HUES6 (cell line): ENCODE results near the gene COL4A1.

Experiments
- H3K27ac ChIP-seq: 2 replicates; pipeline ENCODE4 v1.7.0; 2013; ENCODE audit warnings: low read depth, mild to moderate bottlenecking, low read length, inconsistent platforms
- H3K27me3 ChIP-seq: 2 replicates; pipeline ENCODE4 v1.6.1; 2013; ENCODE audit warnings: low read length; ENCODE audit not compliant: control insufficient read depth, insufficient read depth
- H3K36me3 ChIP-seq: 2 replicates; pipeline ENCODE4 v1.6.1; 2013; ENCODE audit warnings: low read length; ENCODE audit not compliant: control insufficient read depth, insufficient read depth
- H3K4me1 ChIP-seq: 2 replicates; pipeline ENCODE4 v1.6.1; 2013; ENCODE audit warnings: low read length; ENCODE audit not compliant: control insufficient read depth, insufficient read depth
- H3K4me3 ChIP-seq: 2 replicates; pipeline ENCODE4 v1.5.1; 2013; ENCODE audit warnings: low read depth, low read length
- H3K9ac ChIP-seq: one replicate; pipeline ENCODE4 v1.6.1; 2013; ENCODE audit warnings: mild to moderate bottlenecking, low read length
- H3K9me3 ChIP-seq: 2 replicates; pipeline ENCODE4 v1.6.1; 2013; ENCODE audit warnings: low read depth, low read length; ENCODE audit not compliant: control insufficient read depth, insufficient read depth

The COL4A1 gene

GRCh38 chr13:110154410-110154933 lies 152.5 kb downstream of the COL4A1 start:
- H3K9ac ChIP-seq, result no peak overlapping the region
- H3K4me1 ChIP-seq, result peaks cover 5% of the 10 kb centered on the region; the same call in 1 of the 2 replicates
- H3K4me3 ChIP-seq, result no peak overlapping the region
- H3K27me3 ChIP-seq, result no peaks in the 10 kb centered on the region
- H3K36me3 ChIP-seq, result peaks cover 50% of the 10 kb centered on the region
- H3K9me3 ChIP-seq, result no peaks in the 10 kb centered on the region
- peak overlapping the region; percentile 5; the same call in 1 of the 2 replicates for H3K27ac ChIP-seq

GRCh38 chr13:110152351-110152750 lies 154.6 kb downstream of the COL4A1 start:
- Histone ChIP-seq H3K27me3 (no peaks in the 10 kb centered on the region), H3K9me3 (no peaks in the 10 kb centered on the region), H3K9ac (no peak overlapping the region), H3K36me3 (peaks cover 50% of the 10 kb centered on the region), H3K27ac (no peak overlapping the region), H3K4me1 (peaks cover 5% of the 10 kb centered on the region; the same call in 1 of the 2 replicates), H3K4me3 (no peak overlapping the region)

- H3K36me3 ChIP-seq, result peaks cover 47% of the 10 kb centered on the region
- no peaks in the 10 kb centered on the region for H3K9me3 ChIP-seq
- H3K27ac ChIP-seq, result no peak overlapping the region
- no peaks in the 10 kb centered on the region for H3K27me3 ChIP-seq
- no peak overlapping the region for H3K9ac ChIP-seq
- no peak overlapping the region for H3K4me3 ChIP-seq
- H3K4me1 ChIP-seq, result peaks cover 5% of the 10 kb centered on the region; the same call in 1 of the 2 replicates
Measured at GRCh38 chr13:110151462-110151861, 155.5 kb downstream of the COL4A1 start.

DNA sequence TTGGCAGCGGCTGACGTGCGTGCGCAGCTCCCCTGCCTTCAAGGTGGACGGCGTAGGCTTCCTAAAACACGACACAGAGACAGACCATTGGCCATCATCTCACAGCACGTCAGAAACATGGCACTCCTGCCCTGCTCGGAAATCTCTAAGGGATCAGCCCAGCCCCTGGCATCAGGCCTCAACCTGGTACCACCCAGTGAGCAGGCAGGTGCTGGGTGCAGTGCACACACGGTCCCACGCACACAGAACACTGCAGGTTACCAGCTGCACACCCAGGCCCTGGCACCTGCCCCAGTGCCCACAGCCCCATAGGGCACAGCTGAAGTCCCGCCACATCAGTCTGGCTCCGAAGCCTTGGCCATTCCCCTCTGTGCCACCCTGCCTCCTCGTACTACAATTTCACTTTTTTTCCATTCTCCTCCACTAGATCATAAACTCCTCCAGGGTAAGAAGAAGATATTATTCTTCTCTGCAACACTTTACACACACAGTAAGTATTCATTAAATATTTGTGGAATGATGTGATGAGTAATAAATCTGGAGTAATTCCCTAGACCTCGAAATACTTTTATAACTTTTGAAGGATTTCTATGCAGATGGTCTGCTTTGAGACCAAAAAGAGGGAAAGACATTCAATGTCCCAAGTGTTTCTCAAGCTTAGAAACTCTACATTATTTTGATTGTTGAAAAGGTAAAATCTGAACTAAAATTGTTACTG lies 156.4 kb downstream of the COL4A1 start:
- Histone ChIP-seq H3K9me3 (no peaks in the 10 kb centered on the region), H3K36me3 (peaks cover 47% of the 10 kb centered on the region), H3K27ac (no peak overlapping the region), H3K27me3 (no peaks in the 10 kb centered on the region), H3K9ac (no peak overlapping the region), H3K4me1 (peaks cover 5% of the 10 kb centered on the region; the same call in 1 of the 2 replicates), H3K4me3 (no peak overlapping the region)

DNA sequence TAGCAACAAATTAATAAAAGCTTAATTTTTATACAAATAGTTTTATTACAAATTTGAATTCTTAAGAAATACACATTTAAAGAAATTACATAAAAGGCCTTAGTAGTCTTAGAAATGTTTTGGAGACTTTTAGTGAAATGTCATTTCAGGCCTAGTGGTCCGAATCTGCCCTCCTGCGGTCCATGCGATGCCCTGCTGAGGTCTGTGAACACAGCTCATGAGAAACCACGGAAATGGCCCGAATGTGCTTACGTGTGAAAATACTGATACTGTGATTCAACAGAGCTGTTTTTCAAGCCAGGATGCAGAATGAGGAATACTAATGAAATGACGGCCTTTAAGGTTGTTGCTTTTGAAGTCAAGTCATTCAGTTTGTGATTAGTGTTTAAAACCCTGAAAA lies 157.9 kb downstream of the COL4A1 start:
- Histone ChIP-seq H3K4me3 (no peak overlapping the region), H3K27ac (no peak overlapping the region), H3K9me3 (no peaks in the 10 kb centered on the region), H3K36me3 (peaks cover 37% of the 10 kb centered on the region), H3K9ac (no peak overlapping the region), H3K27me3 (no peaks in the 10 kb centered on the region), H3K4me1 (peaks cover 5% of the 10 kb centered on the region; the same call in 1 of the 2 replicates)

DNA sequence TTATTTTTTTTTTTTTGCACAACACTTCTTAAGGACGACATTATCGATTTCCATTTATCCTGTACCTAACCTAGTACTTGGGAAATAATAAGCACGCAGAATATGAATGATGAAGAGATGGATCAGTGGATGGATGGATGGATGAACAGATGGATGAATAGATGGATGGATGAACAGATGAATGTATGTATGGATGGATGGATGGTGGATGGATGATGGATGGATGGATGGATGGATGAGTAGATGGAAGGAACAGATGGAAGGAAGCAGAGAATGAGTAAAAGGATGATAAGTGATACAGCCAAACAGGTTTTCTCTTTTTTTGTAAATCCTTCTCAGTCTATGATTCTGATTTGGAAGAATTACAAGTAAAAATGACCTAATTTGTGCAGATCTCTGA lies 166.9 kb downstream of the COL4A1 start:
- no peak overlapping the region for H3K27ac ChIP-seq
- no peaks in the 10 kb centered on the region; the same call in 1 of the 2 replicates for H3K9me3 ChIP-seq
- no peaks in the 10 kb centered on the region for H3K36me3 ChIP-seq
- H3K4me1 ChIP-seq, result peaks cover 25% of the 10 kb centered on the region
- no peak overlapping the region for H3K9ac ChIP-seq
- H3K27me3 ChIP-seq, result peaks cover 15% of the 10 kb centered on the region
- no peak overlapping the region for H3K4me3 ChIP-seq

GRCh38 chr13:110138700-110139036 lies 168.3 kb downstream of the COL4A1 start:
- H3K27me3 ChIP-seq, result peaks cover 15% of the 10 kb centered on the region
- H3K9me3 ChIP-seq, result no peaks in the 10 kb centered on the region; the same call in 1 of the 2 replicates
- H3K36me3 ChIP-seq, result no peaks in the 10 kb centered on the region
- H3K4me3 ChIP-seq, result peak overlapping the region; percentile 73
- H3K9ac ChIP-seq, result peak overlapping the region; percentile 68
- peaks cover 36% of the 10 kb centered on the region for H3K4me1 ChIP-seq
- no peak overlapping the region; the same call in 1 of the 2 replicates for H3K27ac ChIP-seq

DNA sequence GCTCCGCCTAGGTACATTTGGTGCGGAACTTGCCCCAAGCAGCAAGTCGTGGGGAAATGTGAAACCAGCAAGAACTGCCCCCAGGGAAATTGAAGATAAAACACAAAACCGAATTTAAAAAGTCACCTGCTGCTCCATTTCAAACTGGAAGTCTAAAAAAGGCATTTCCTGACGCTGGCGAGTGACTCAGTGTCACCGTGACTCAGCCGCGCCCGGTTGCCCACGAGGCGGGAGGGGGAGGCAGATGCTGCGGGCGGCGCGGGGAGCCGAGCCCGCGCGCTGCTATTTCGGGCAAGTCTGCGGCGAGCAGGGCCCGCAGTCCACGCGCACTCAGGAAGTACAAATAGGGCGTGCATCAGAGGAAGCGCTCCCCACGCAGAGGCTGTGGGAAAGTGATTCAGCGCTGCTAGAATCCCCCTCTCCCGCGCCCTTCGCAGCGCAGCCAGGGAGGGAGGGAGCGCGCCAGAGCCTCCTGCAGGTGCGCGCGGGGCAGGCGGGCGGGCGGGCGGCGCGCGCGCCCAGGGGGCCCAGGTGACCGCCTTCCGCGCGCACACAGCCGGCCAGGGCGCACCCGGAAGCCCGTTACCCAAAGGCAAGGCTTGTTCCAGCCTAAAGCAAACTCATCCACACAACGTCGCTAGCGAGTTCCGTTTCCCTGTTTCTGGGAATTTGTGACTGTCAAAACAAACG lies 168.8 kb downstream of the COL4A1 start:
- H3K9ac ChIP-seq, result peak overlapping the region; percentile 68
- peaks cover 15% of the 10 kb centered on the region for H3K27me3 ChIP-seq
- no peak overlapping the region; the same call in 1 of the 2 replicates for H3K27ac ChIP-seq
- peaks cover 41% of the 10 kb centered on the region for H3K4me1 ChIP-seq
- H3K9me3 ChIP-seq, result no peaks in the 10 kb centered on the region; the same call in 1 of the 2 replicates
- H3K4me3 ChIP-seq, result peak overlapping the region; percentile 73
- no peaks in the 10 kb centered on the region for H3K36me3 ChIP-seq

GRCh38 chr13:110137680-110138009 lies 169.3 kb downstream of the COL4A1 start:
- peaks cover 46% of the 10 kb centered on the region for H3K4me1 ChIP-seq
- no peaks in the 10 kb centered on the region for H3K36me3 ChIP-seq
- H3K27ac ChIP-seq, result no peak overlapping the region; the same call in 1 of the 2 replicates
- H3K9me3 ChIP-seq, result no peaks in the 10 kb centered on the region; the same call in 1 of the 2 replicates
- peak overlapping the region; percentile 73 for H3K4me3 ChIP-seq
- H3K27me3 ChIP-seq, result peaks cover 15% of the 10 kb centered on the region
- peak overlapping the region; percentile 68 for H3K9ac ChIP-seq

DNA sequence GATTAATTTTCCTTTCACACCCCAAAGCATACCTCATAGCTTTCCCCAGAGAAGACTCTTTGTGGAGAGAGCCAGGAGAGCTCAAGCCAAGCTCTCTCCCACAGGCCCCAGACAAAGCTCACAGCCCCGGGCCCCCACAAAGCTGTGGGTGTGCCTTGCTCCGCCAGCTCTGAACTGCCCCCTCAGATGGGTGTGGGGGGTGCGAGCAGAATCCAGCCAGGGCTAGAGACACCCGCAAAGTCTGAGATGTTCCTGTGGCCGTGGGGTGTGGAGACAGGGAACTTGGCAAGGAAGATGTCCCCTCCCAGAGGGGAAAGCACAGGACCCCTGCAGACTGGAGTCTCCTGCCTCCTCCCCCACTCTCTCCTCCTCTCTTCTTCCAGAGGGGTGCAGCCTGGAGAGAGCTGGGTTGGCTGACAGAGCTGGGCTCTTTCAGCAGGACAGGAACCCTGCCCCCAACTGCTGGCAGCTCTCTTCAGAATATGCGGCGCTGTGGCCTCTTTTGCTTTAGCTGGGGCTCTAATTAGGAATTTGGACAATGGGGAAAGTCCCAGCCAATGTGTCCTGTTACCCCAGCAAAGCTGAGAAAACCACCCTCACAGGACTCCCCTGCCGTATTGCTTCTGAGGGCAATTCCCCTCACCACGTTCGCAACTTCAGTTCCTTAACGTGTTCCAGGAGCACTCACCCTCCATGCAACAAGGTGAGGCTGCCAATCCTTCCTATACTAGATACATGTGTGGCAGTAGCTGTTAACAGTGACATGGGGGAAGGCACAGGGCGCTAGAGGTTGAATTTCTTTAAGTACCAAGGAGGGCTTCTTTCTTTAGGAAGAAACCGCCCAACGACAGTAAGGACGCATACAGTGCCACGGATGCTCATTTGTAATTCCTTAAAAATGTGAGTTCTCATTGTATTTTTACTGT lies 170.0 kb downstream of the COL4A1 start:
- Histone ChIP-seq H3K27me3 (peaks cover 15% of the 10 kb centered on the region), H3K4me3 (peak overlapping the region; percentile 73), H3K36me3 (no peaks in the 10 kb centered on the region), H3K4me1 (peaks cover 53% of the 10 kb centered on the region), H3K9ac (peak overlapping the region; percentile 68), H3K9me3 (no peaks in the 10 kb centered on the region), H3K27ac (no peak overlapping the region)
